Measurements from ENCODE around the gene SHC1.
A peak's percentile ranks its signal among the peaks of the same experiment; 100 is the strongest.

Gene SHC1

DNA sequence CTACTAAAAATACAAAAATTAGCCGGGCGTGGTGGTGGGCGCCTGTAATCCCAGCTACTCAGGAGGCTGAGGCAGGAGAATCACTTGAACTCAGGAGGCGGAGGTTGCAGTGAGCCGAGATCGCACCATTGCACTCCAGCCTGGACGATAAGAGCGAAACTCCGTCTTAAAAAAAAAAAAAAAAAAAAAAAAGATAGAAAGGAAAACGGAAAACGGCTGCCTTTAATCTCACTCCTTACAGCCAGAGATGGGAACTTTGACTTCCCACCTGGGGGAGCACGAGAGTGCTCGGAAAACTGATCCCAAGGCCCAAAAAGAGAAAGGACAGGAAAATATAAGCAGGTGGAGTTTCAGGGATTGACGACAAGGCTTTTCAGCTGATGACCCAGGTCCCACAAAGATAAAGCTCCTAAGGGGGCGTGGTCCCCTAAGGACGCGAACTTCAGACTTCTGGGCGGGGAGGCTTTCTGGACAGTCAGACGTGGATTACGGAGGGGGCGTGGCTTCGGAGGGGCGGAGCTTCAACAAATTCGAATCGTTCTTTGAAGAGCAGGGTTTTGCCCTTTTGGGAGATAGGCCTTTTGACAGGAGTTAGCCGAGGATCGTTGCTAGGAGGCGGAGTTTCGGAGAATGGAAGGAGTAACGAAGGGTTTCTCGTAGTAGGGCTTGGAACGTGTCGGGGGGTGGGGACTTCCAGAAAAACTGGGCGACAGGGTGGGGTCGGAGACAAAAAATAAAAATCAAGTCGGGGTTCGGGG is 3.0 kb upstream of the SHC1 start:
- DNase-seq (ENCODE audit: low spot score): peak; percentile 86

DNA sequence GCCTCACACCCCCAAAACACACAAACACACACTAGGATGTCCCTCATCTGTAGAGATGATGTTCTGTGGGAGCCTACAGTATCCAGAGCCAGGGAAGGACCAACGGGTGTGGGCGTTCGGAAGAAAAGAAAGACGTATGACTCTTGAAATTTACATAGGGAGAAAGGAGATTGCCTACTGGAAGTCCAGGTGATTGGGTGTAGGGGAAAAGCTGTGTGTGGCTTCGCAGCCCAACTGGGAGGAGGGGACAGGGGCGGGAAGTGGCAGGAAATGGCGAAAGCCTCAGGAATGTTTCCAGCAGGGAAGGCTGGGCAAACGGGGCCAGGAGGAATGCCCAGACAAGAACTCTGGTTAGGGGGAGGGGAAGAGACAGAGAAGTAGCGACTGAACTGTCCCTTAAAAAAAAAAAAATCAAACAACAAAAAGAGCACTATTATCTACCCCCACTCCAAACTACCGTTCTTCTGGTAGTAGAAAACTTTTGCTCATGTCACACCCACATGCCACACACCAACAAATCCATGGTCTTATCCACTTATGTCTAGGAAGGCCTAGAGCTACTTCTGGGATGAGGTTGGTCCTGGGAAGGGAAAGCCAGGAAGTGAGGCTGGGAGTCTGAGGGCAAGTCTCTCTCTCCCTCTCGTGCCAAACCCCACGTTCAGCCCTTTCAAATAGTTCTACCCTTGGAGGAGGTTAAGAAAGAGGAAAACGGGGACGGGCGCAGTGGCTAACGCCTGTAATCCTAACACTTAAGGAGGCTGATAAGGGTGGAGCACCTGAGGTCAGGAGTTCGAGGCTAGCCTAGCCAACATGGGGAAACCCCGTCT is 2.2 kb upstream of the SHC1 start:
- peak; percentile 86 for DNase-seq (ENCODE audit: low spot score)

DNA sequence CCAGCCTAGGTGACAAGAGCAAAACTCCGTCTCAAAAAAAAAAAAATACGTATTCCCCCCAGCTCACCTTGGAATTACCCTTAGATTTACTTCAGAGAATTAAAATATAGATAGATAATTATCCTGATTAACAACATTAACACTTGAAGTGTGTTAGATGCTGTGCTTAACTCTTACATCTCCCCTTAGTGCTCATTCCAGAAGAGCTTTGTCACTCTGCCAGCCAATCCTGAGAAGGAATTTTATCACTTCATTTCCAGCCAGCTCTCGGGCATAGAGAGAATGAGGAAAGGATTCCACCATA is 1.6 kb upstream of the SHC1 start:
- no peak for DNase-seq (ENCODE audit: low spot score)

DNA sequence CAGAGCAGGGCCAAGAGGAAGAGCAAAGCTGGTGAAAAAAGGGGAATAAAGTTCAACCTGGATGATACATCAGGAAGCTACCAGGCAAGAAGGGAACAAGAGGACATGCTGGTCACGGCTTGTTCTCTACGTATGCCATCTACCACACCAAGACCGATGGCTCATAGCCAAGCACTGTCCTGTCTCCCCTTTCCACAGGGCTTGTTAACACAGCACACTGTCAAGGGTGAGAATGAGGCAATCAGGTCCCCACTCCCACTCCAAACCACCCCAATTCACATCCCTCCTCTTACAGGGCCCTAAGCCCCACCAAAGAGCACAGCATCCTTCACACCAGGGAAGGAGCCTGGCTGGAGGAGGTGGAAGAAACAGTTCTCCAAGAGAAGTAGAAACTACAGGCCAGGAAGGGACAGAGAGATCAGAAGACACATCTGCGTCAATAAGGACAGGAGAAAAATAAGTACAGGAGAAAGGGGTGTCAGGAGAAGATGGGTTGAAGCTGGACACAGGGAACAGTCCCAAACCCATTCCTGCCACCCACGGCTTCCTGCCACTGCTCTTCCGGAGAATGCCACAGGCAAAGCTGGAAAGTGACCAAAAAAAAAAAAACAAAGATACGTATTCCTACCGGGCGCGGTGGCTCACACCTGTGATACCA is 923 bp upstream of the SHC1 start:
- no peak for DNase-seq (ENCODE audit: low spot score)

DNA sequence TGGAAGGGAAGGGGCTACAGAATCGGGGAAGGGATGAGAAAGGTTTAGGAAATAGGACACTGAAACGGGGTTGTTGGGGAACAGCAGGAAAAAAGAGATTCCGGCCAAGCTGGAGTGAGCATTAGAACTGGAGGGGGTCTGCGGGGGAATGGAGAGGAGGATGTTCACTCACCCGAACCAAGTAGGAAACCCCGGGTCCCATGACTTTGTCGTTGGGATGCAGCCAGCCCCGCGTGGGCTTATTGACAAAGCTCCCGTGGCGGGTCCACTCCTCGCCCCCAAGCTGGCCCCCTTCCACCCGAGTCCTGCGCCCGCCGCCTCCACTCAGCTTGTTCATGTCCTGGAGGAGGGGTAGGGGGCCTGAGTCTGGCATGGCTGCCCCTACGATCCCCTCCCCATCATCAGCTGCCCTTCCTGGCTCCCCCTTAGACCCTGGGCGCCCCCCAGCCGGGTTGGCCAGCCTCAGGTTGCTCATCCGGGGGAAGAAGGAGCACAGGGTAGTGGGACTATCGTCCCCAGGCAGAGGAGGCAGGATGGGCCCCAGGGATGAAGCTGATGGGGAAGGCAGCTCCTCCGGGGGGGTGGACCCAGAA is 591 bp downstream of the SHC1 start:
- no peak for DNase-seq (ENCODE audit: low spot score)

DNA sequence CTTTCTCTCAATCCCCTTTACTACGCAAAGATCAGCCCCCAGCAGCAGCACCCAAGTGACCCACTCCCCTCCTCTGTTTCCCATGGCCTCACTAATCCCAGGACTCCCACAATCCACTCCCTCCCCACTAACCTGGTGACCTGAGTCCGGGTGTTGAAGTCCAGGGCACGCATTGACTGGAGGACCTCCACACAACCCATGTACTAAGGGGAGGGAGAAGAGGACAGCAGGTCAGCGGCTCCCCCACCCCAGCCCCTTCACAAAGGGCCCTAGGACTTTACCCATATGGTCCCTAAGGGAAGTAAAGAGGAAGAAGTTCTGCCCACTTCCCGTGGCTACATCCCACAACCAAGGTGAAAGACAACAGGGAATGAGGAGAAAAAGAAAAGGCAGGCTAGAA is 1.3 kb downstream of the SHC1 start:
- no peak for DNase-seq (ENCODE audit: low spot score)

DNA sequence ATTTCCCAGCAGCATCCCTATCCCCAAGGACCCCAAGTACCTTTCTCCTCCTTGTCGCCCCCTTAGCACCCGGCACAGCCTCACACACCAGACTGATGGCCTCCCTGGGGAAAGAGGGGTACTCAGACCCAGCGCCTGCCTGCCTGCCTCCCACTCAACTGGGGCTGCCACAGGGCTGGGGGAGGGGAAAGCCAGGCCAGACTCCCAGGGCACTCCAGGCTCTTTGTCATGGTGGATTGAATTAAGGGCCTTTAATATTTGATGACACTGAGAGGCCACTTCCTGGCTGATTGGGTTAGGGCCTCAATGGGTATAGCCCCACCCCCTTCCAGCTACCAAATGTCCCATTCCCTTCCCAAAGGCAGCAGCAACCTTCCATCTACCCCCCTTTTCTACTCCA is 1.8 kb downstream of the SHC1 start:
- DNase-seq (ENCODE audit: low spot score): no peak

DNA sequence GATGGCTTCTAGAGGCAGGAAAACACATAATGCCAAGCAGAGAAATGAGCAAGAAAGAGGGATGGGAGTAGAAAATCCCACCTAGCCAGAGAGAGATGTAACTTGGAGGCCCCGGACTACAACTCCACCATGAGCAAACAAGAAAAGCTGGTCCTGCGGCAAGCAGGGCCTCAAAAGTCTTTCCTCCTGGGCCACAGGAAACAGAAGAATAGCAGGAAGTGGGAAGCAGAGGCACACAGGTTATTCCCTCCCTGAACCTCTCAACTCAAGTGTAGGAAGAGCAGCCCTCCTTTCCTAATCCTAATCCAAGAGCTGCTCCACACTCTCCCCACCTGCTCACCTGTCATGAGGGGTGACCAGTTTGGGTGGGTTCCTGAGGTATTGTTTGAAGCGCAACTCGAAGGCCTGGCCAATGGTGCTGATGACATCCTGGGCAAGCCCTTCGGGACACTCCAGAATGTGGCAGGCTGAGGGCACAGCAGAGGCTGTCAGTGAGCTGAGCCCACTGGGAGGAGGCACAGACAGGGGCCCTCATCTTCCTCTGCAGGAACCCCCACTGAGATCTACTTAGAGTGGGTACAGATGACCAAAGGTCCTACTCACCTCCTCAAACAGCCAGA is 3.1 kb downstream of the SHC1 start:
- DNase-seq (ENCODE audit: low spot score): no peak

DNA sequence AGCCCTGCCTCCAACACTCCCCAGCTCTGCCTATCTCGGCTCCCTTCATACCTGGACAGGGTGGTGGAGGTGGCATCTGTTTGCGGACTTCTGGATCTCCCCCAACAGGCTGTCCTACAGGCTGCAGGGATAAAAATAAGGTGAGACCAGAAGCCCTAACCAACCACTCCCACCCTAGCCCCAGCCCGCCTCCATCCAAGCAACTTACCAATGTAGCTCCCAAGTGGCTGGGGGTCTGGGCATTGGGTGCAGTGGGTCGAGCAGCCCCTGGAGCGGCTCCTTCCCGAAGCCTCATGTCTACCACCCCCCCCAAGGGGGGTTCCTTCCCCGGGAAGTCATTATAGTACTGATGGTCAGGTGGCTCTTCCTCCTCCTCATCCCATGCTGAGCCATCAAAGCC is 4.4 kb downstream of the SHC1 start:
- DNase-seq (ENCODE audit: low spot score): no peak

DNA sequence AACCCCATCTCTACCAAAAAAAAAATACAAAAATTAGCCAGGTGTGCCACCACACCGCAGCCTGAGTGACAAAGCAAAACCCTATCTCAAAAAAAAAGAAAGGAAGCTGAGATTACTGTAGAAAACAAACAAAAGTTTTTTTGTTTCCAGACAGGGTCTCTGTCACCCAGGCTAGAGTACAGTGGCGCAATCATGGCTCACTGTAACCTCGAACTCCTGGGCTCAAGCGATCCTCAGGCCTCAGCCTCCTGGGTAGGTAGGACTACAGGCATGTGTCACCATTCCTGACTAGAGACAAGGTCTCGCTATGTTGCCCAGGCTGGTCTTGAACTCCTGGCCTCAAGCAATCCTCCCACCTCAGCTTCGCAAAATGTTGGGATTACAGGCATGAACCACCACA is 6.2 kb downstream of the SHC1 start:
- no peak for DNase-seq (ENCODE audit: low spot score)

DNA sequence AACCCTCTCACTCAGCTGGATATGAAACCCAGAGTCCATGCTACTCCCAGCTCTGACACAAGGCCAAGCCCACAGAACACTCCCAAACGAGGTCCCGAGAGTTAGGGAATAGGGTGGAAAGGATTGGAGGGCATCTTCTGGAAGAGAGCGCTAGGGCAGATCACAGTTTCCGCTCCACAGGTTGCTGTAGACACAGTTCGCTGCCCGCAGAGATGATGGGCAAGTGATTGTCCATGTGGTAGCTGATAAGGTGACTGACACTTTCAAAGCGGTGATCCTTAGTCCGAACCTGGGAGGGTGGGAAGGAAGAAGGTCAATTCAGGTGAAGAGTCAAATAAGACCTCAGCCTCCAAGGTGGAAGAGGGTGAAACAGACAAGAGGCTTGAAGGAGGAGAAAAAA is 6.9 kb downstream of the SHC1 start:
- DNase-seq (ENCODE audit: low spot score): no peak

DNA sequence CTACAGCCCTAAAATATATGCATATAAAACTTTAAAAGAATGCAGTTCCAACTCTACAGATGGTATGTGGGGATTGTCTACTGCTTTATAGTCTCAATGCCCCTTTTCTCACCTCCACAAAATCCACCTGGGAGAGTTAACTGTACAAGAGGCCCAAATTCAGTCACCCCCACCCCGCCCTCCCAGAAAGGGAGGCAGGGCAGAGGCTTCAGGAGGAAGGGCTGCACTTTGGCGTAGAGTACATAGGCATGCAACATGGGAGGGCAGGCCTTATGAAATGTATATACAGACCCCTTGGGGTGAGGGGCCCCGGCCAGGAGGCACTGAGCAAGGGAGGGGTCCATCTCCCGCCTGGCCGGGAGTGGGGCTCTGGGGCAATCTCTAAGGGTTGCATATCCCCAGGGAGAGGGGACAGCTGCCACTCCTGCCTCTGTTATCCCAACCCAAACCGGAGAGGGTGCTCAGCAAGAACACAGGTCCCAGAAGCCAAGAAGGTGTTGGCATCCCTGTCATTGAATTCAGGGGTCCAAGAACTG is 7.7 kb downstream of the SHC1 start:
- DNase-seq (ENCODE audit: low spot score): no peak

DNA sequence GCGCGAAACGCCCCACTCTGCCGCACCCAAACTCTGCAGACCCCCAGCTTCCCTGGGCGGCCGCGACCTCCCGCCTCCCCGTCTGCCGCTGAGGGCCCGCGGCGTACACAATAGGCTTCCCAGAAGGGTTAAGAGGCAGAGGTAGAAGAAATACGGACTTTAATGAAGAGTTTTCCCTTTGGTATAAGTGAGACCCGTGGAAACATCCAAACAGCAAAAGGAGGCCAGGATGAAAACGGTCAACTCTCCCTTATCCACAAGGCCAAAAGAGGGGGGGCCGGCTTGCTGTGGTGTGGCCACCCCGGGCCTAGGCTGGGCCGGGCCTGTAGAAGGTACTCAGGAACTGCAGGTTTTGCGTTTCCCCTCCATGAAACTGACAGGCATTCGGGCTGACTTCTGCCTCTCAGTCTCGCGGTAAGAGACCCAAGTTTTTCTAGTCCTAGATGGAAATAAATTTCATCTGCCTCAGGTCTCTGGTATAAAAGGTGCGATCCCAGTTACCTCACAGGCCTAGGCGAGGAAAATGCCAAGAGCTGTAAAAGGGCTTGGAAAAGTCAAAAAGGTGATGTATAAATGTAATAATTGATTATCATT is 8.3 kb downstream of the SHC1 start:
- no peak for DNase-seq (ENCODE audit: low spot score)

DNA sequence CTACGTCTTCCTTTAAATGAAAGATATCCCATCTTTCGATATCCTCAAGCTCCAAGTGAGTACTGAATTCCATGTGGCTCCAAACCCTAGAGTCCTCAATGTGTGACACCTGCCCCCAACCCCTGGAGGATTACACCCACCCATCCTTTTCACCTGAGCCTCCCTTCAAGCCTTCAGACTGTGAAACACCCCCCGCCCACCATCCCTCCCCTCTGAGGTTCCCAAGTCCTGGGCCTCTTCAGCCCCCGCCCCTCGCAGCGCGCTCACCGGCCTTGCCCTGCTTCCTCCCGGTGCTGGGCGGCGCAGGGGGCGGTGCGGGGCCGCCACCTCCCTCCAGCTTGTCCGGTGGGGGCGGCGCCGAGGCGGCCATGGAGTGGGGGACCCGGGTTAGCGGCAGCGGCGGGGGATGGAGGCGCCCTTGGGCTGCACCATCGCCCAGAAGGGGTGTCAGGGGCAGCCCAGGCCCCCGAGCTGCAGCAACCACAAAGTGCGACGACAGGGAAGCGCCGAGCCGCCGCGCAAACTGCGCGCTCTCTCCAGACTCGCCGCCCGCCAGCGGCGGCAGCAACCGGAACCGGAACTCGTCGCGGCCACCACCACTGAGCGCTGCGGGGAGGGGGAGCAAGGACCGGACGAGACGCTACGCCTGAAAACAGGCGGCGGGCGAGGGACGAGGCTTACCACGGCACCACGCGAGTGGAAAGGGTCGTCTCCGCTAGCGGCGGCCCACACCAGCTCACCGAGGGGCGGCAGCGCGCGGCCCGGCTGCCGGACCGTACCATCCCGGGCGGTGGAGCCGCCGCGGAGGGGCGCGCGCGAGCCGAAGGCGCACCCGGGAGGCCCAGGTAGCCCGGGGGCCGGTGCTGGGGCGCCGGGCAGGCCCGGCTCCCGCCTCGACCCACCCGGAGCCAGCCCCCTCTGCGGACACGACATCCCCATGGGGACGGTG is 9.1 kb downstream of the SHC1 start, which contains the start of gene PYGO2:
Gene PYGO2, minus strand, starts transcription at position 576 of the 949 bp plus-strand sequence. Its CDS starts 206 bp downstream, at position 370.
- DNase-seq (ENCODE audit: low spot score): peak; percentile 90

DNA sequence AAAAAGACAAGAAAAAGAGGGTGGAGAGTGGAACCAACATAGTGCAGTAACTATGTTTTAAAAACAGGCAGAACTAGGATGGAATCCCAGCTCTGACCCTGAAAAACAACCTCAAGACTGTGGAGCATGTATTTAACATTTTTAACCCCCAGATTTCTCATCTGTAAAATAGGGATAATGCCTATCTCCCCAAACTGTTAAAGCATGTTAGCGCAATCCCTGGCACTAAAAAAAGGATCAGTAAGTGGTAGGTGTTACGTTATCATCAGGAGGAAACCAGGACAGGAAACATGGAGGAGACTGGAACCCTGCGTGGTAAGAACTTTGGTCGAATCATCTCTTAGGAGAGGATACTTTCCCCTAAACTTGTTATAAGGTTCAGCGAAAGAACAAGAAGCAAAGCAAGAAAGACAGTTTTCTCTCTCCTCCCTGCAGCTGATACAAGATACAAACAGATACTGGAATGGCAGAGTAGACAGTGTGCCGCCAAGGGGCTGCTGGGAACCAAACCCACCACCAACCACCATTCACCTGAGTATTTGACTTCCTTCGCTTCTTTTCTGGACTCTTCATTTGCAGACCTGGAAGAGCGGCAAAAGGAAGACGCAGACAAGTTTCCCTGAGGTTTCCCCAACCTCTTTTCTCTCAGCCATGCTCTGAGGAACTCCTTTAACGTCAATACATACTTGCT is 10.0 kb downstream of the SHC1 start:
- DNase-seq (ENCODE audit: low spot score): no peak

DNA sequence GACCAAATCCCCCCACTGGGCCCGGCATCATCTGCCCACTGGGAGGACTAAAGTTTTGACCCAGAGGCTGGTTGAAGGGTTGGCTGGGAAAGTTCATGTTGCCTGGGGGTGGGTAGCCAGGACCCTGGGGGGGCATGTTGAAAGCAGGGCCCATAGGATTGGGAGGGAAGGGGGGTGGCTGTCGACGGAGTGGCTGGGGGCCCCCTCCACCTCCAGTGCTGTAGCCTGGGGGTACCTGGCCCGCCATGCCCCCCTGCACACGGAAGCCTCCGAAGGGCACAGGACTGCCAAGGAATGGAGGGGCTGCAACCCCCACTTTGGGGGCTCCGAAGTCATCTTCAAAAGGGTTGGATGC is 11.1 kb downstream of the SHC1 start:
- no peak for DNase-seq (ENCODE audit: low spot score)

DNA sequence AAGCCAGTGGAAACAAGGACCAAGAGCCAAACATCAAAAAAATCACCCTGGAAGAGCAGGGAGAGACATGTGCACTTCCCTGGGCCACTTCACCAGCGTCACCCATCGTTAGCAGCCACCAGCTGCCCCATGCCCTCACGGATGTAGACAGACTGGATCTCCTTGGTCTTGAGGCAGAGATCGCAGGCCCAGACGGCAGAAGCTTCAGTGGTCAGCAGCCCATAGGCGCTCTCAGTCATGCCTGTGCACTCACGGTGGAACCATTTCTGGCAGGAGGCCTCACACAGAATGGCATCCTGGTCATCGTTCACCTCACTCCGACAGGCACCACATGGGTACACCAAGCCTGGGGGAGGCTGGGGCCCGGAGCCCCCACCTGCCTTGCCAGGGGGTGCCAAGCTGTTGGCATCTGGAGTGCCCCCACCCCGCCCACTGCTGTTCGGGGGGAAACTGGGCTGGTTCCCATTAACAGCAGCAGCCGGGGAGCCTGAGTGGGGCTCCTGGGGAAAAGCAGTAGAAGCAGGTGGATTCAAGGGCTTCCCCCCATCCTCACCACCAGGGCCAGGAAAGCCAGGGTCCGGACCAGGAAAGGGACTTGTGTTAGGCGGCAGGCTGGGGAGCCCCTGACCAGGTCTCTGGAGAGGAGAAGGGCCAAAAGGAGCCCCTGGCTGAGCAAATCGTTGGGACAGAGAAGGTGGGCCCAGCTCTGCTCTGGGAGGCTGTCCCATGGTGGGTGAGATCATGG is 11.7 kb downstream of the SHC1 start:
- no peak for DNase-seq (ENCODE audit: low spot score)

DNA sequence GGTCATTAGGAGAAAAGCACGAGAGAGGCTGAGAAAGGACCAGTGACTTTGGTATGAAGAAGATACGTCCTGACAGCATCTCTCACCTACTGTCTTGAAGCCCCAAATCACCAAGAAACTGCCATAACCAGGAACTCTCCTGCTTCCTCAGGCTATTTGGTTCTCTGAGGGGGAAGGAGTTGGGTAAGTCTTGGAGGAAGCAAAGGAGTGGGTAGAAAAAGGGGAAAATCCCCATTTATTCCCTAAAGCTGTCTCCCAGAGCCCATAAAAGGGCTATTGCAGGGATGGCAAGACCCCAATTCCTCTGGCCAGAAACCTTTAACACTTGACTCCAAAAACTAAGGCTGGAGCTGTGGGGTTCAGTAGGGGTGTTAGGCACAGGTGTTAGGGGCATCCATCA is 12.5 kb downstream of the SHC1 start:
- no peak for DNase-seq (ENCODE audit: low spot score)

DNA sequence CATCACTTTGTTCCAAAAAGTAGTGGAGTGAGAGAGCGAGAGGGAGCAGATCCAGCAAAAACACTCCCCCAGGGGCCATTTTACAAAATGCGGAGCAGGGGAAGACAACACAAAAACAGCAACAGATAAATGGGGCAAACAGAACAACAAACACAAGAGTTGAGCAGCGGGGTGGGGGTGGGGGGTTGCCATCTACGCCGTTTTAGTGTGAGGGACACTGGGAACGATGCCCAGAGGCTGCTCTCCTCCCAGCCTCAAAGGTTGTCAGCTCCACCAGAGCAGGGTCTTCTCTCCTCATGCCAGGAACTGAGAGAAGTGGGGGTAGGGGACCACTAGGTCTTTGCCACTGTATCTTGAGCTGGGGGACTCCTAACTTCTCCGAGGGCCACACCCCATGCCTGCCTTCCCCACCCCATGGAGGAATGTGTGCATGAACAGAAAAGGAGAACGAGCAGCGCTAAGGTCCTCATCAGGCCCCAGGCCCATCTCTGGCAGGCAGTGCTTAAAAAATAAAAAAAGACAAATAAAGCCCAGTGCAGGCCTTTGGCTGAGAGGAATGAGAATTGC is 13.4 kb downstream of the SHC1 start:
- DNase-seq (ENCODE audit: low spot score): no peak
